Activated B cell treated with CpG ODN at 0.5 μM for 24 hours (primary cell): ENCODE results near the gene SCNN1A. TPM values are rescaled to one million over a fixed set of nuclear protein-coding genes. Genes with fewer than 3 reads are reported as not detected.

Source experiments
- ATAC-seq: fragments of 200-7000 bp; cut with Tn5 transposase; one replicate; pipeline ENCODE4 v1.10.0; 2021; ENCODE audit warnings: low read depth, mild to moderate bottlenecking, moderate library complexity
- CTCF ChIA-PET: fragments of 350-600 bp; sonication (Branson Sonifier 250); formaldehyde crosslinking; loops from one replicate; lab custom pipeline; 2021; ENCODE audit warnings: antibody characterized with exemption; lab: Charles Lee
- POLR2A ChIA-PET: fragments of 350-600 bp; sonication (Branson Sonifier 250); formaldehyde crosslinking; loops from one replicate; lab custom pipeline; 2021; ENCODE audit warnings: antibody characterized with exemption; lab: Charles Lee
- DNase-seq: peaks from one replicate; pipeline ENCODE4 v3.0.0; 2022
- H3K27ac Mint-ChIP-seq: one replicate; pipeline ENCODE4 v1.8.0; 2020; ENCODE audit warnings: mixed read lengths
- H3K27me3 Mint-ChIP-seq: one replicate; pipeline ENCODE4 v1.8.0; 2021; ENCODE audit warnings: mixed read lengths
- H3K36me3 Mint-ChIP-seq: one replicate; pipeline ENCODE4 v1.8.0; 2021; ENCODE audit warnings: low read depth, mixed read lengths
- H3K4me1 Mint-ChIP-seq: one replicate; pipeline ENCODE4 v1.8.0; 2021; ENCODE audit warnings: mixed read lengths
- H3K4me3 Mint-ChIP-seq: one replicate; pipeline ENCODE4 v1.8.0; 2020; ENCODE audit warnings: mild to moderate bottlenecking, mixed read lengths
- H3K9me3 Mint-ChIP-seq: one replicate; pipeline ENCODE4 v1.8.0; 2020; ENCODE audit warnings: mixed read lengths
- CTCF ChIP-seq: fragments of 200-600 bp; IDR thresholded peaks from one replicate; pipeline ENCODE4 v1.8.0; 2022; ENCODE audit warnings: antibody characterized with exemption, mild to moderate bottlenecking
- intact Hi-C: fragments of 100-400 bp; cut with micrococcal nuclease; formaldehyde crosslinking; loops from one replicate; pipeline ENCODE4 v1.15.1; 2024
- total RNA-seq: library from RNA; stranded (reverse); gene quantifications from 2 replicates; pipeline ENCODE4 v1.2.3, GENCODE V29; 2022

The SCNN1A gene
- total RNA-seq, 1 donor from 2014 or later: not detected

- Mint-ChIP-seq H3K36me3 (no peaks in the 10 kb centered on the region), H3K9me3 (no peaks in the 10 kb centered on the region), H3K27me3 (peaks cover 80% of the 10 kb centered on the region), H3K27ac (peak overlapping the region; percentile 42), H3K4me1 (peaks cover 20% of the 10 kb centered on the region), H3K4me3 (peak overlapping the region; percentile 8)
- ChIA-PET CTCF (no interaction called here), POLR2A (no interaction called here)
- intact Hi-C loops: loop anchor here (1.0 to 5.0 kb wide), 2 partner anchors 44 to 214 kb away; no protein-coding TSS in a partner anchor
- ATAC-seq: peak; percentile 28
- no peak for TF ChIP-seq CTCF
- DNase-seq: no peak
Measured at GRCh38 chr12:6322969-6323339, 52.4 kb downstream of the SCNN1A start.

- peaks cover 83% of the 10 kb centered on the region for H3K27me3 Mint-ChIP-seq
- intact Hi-C loops: loop anchor here (5.0 kb wide), 1 partner anchor 215 kb away; no protein-coding TSS in a partner anchor
- DNase-seq: no peak
- no peaks in the 10 kb centered on the region for H3K36me3 Mint-ChIP-seq
- no peak overlapping the region for H3K27ac Mint-ChIP-seq
- H3K9me3 Mint-ChIP-seq: no peaks in the 10 kb centered on the region
- peaks cover 20% of the 10 kb centered on the region for H3K4me1 Mint-ChIP-seq
- CTCF ChIA-PET: no interaction called here
- H3K4me3 Mint-ChIP-seq: no peak overlapping the region
- POLR2A ChIA-PET: no interaction called here
- TF ChIP-seq CTCF: no peak
- no peak for ATAC-seq
Measured at GRCh38 chr12:6322352-6322751, 53.0 kb downstream of the SCNN1A start.

DNA sequence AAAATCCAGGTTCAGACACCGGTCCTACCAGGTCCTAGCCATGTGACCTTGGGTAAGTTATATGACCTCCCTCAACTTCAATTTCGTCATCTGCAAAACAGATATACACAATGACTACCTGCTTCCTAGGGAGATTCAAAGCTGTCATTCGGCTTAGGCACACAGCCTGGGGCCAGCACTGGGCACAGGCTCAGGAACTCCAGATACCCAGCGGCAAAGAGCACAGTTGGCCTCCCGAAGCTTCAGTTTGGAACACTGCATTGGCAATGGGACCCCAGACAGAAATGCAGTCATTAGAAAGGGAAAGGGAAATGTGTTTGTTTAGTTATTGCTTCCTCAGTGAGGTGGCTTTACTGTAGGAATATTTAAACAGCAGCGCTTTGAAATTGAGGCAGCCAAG is 53.5 kb downstream of the SCNN1A start:
- DNase-seq (no peak), ATAC-seq (no peak)
- POLR2A ChIA-PET: no interaction called here
- H3K4me1 Mint-ChIP-seq: peaks cover 20% of the 10 kb centered on the region
- TF ChIP-seq CTCF: no peak
- no peak overlapping the region for H3K27ac Mint-ChIP-seq
- no peak overlapping the region for H3K4me3 Mint-ChIP-seq
- peaks cover 83% of the 10 kb centered on the region for H3K27me3 Mint-ChIP-seq
- H3K9me3 Mint-ChIP-seq: no peaks in the 10 kb centered on the region
- CTCF ChIA-PET: no interaction called here
- no peaks in the 10 kb centered on the region for H3K36me3 Mint-ChIP-seq
- intact Hi-C loops: loop anchor here (5.0 kb wide), 1 partner anchor 215 kb away; no protein-coding TSS in a partner anchor

GRCh38 chr12:6319446-6319845 is 55.9 kb downstream of the SCNN1A start:
- intact Hi-C loops: no loop called here
- H3K4me1 Mint-ChIP-seq: peaks cover 20% of the 10 kb centered on the region
- no peak for DNase-seq
- POLR2A ChIA-PET: no interaction called here
- peaks cover 82% of the 10 kb centered on the region for H3K27me3 Mint-ChIP-seq
- H3K9me3 Mint-ChIP-seq: no peaks in the 10 kb centered on the region
- no peaks in the 10 kb centered on the region for H3K36me3 Mint-ChIP-seq
- TF ChIP-seq CTCF: no peak
- no peak overlapping the region for H3K4me3 Mint-ChIP-seq
- ATAC-seq: no peak
- CTCF ChIA-PET: no interaction called here
- no peak overlapping the region for H3K27ac Mint-ChIP-seq

GRCh38 chr12:6318440-6318879 is 56.9 kb downstream of the SCNN1A start:
- peaks cover 13% of the 10 kb centered on the region for H3K4me1 Mint-ChIP-seq
- intact Hi-C loops: no loop called here
- ATAC-seq: no peak
- no peak for DNase-seq
- no peaks in the 10 kb centered on the region for H3K36me3 Mint-ChIP-seq
- ChIA-PET POLR2A (interaction anchor here (0.5 kb wide), 1 partner anchor 51 kb away, joined by 7 read pairs; no protein-coding TSS in a partner anchor), CTCF (no interaction called here)
- peaks cover 79% of the 10 kb centered on the region for H3K27me3 Mint-ChIP-seq
- no peak overlapping the region for H3K27ac Mint-ChIP-seq
- H3K9me3 Mint-ChIP-seq: no peaks in the 10 kb centered on the region
- no peak overlapping the region for H3K4me3 Mint-ChIP-seq
- no peak for TF ChIP-seq CTCF
